ENCODE results near the gene TIMM29. TPM values are rescaled to one million over a fixed set of nuclear protein-coding genes. Genes with fewer than 3 reads are reported as not detected.

TIMM29 gene
- total and polyA plus RNA-seq, 9 of the 15 experiments (the other 6 are each of a cell fraction or from before 2014, with no cell fraction given), result 2.4 to 29.4 (median 16.3) TPM

- TF ChIP-seq, protein P1, sequence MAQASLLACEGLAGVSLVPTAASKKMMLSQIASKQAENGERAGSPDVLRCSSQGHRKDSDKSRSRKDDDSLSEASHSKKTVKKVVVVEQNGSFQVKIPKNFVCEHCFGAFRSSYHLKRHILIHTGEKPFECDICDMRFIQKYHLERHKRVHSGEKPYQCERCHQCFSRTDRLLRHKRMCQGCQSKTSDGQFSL (CRISPR knock-in tag; IDR thresholded peaks at IDR 0.05), result no peak
- TF ChIP-seq, protein P1 (tag; IDR thresholded peaks at IDR 0.05), result no peak
- no peak for TF ChIP-seq GABPB2 (CRISPR knock-in tag; conservative IDR thresholded peaks at IDR 0.05)
- no peak for TF ChIP-seq JUND (IDR thresholded peaks at IDR 0.05; ENCODE audit: borderline replicate concordance, low read depth, low read length)
- TF ChIP-seq JUND (tag; IDR thresholded peaks at IDR 0.05; ENCODE audit: borderline replicate concordance, low read depth, low read length), result no peak
- peak; percentile 40 for TF ChIP-seq KDM5B (IDR thresholded peaks at IDR 0.05; ENCODE audit: insufficient replicate concordance, low read depth, low read length)
- TF ChIP-seq TEAD1 (CRISPR knock-in tag; IDR thresholded peaks at IDR 0.05), result no peak
- no peak for TF ChIP-seq ZNF239 (CRISPR knock-in tag; IDR thresholded peaks at IDR 0.05)
- no peak for TF ChIP-seq ZFP1 (CRISPR knock-in tag; IDR thresholded peaks at IDR 0.05)
- TF ChIP-seq CBFA2T2 (conservative IDR thresholded peaks at IDR 0.05), result no peak
- no peak for TF ChIP-seq ZNF77 (CRISPR knock-in tag; IDR thresholded peaks at IDR 0.05)
- TF ChIP-seq NBN (IDR thresholded peaks at IDR 0.05; ENCODE audit: low read depth), result no peak
- TF ChIP-seq POLR2G (IDR thresholded peaks at IDR 0.05; ENCODE audit: low read depth, low read length), result peak; percentile 63
- no peak for TF ChIP-seq ILK (tag; IDR thresholded peaks at IDR 0.05; ENCODE audit: borderline replicate concordance, low read depth)
- TF ChIP-seq SMARCC2 (IDR thresholded peaks at IDR 0.05; ENCODE audit: low read depth), result no peak
- no peak for TF ChIP-seq BCL6 (CRISPR knock-in tag; IDR thresholded peaks at IDR 0.05)
- TF ChIP-seq HMGN3 (IDR thresholded peaks at IDR 0.05; ENCODE audit: borderline replicate concordance, extremely low read depth, insufficient read length, low read depth, low read length), result peak; percentile 1
- TF ChIP-seq SAFB2 (IDR thresholded peaks at IDR 0.05; ENCODE audit: borderline replicate concordance, low read depth, low read length, severe bottlenecking), result no peak
- TF ChIP-seq ZNF644 (tag; IDR thresholded peaks at IDR 0.05; ENCODE audit: low read depth), result no peak
Measured at GRCh38 chr19:10921199-10921909, 7.3 kb upstream of the TIMM29 start (continued).

Data from K562 (cell line).